H1 (cell line): ENCODE data around the gene MYH13. TPM values are rescaled to one million over a fixed set of nuclear protein-coding genes. Genes with fewer than 3 reads are reported as not detected.

ENCODE experiments used
- CREB1 ChIP-seq: IDR thresholded peaks from 2 replicates; pipeline ENCODE4 v1.6.1; 2012; ENCODE audit warnings: inconsistent platforms
- polyA plus RNA-seq, 7 experiments: library from polyadenylated mRNA; depleted of rRNA in 3 of 7; stranded (reverse) in 5 of 7; unstranded in 2 of 7; fragments of >200 nt in 5 of 7; fragments of 200-250 nt in 2 of 7; gene quantifications; 1 replicate in 5 of 7; 2 replicates in 1 of 7; 4 replicates in 1 of 7; pipeline versions ENCODE4 v1.2.1 to v1.2.3, GENCODE V29; 2011 to 2013; ENCODE audit warnings: missing spikeins in 2 of 7, mixed read lengths in 2 of 7
- total RNA-seq: library from RNA; stranded (reverse); fragmentation: NEBNext Ultra II Directional; extraction: Animal tissue kit (Norgen Biotek cat#: 25700); gene quantifications from 2 replicates; pipeline ENCODE4 v1.2.1, GENCODE V29; 2021

MYH13 gene
- total and polyA plus RNA-seq, 2 of the 8 experiments (the other 6 are each of a cell fraction or from before 2014, with no cell fraction given): not detected

GRCh38 chr17:10316801-10317542, 55.8 kb downstream of the MYH13 start (continued):
- TF ChIP-seq CREB1: 0 out of 2 replicates have a peak, but pooled peaks have one; percentile 18
